Measurements from ENCODE around the gene MTERF4.

Gene MTERF4

GRCh38 chr2:241088376-241088775, 13.7 kb downstream of the MTERF4 start:
- no peak for DNase-seq (ENCODE audit: low spot score)

- no peak for DNase-seq (ENCODE audit: low spot score)
Observed at GRCh38 chr2:241087420-241088268, 14.4 kb downstream of the MTERF4 start.

- DNase-seq (ENCODE audit: low spot score): no peak
Observed at GRCh38 chr2:241084856-241085444, 17.1 kb downstream of the MTERF4 start.

- no peak for DNase-seq (ENCODE audit: low spot score)
Observed at GRCh38 chr2:241083091-241083415, 19.0 kb downstream of the MTERF4 start.

- DNase-seq (ENCODE audit: low spot score): no peak
Observed at GRCh38 chr2:241082341-241083090, 19.6 kb downstream of the MTERF4 start.

GRCh38 chr2:241081643-241082340, 20.3 kb downstream of the MTERF4 start:
- no peak for DNase-seq (ENCODE audit: low spot score)

GRCh38 chr2:241081190-241081642, 20.9 kb downstream of the MTERF4 start:
- no peak for DNase-seq (ENCODE audit: low spot score)

GRCh38 chr2:241080405-241081189, 21.5 kb downstream of the MTERF4 start:
- no peak for DNase-seq (ENCODE audit: low spot score)

GRCh38 chr2:241074901-241075540, 27.1 kb downstream of the MTERF4 start:
- DNase-seq (ENCODE audit: low spot score): no peak

GRCh38 chr2:241074065-241074818, 27.8 kb downstream of the MTERF4 start:
- DNase-seq (ENCODE audit: low spot score): no peak

GRCh38 chr2:241073166-241074064, 28.7 kb downstream of the MTERF4 start:
- DNase-seq (ENCODE audit: low spot score): no peak

- DNase-seq (ENCODE audit: low spot score): no peak
Observed at GRCh38 chr2:241072553-241073165, 29.4 kb downstream of the MTERF4 start.

GRCh38 chr2:241072151-241072550, 29.9 kb downstream of the MTERF4 start:
- no peak for DNase-seq (ENCODE audit: low spot score)

GRCh38 chr2:241071677-241072111, 30.4 kb downstream of the MTERF4 start:
- DNase-seq (ENCODE audit: low spot score): no peak

- no peak for DNase-seq (ENCODE audit: low spot score)
Observed at GRCh38 chr2:241070811-241071676, 31.0 kb downstream of the MTERF4 start.

GRCh38 chr2:241070361-241070760, 31.7 kb downstream of the MTERF4 start:
- no peak for DNase-seq (ENCODE audit: low spot score)

GRCh38 chr2:241069821-241070281, 32.2 kb downstream of the MTERF4 start:
- no peak for DNase-seq (ENCODE audit: low spot score)

Measured in CD4-positive, alpha-beta T cell treated with Interleukin-15 for 4 hours (primary cell).